CD4-positive, alpha-beta T cell treated with Interleukin-21 for 1 hour (primary cell): ENCODE data around the gene ARID4A.
A peak's percentile ranks its signal among the peaks of the same experiment; 100 is the strongest.
"Not testable (repeated sequence)": the region's sequence is repeated elsewhere in the genome, so short reads cannot be mapped to it uniquely, and the experiment has no call there.

Experiments used
- DNase-seq: peaks from one replicate; pipeline ENCODE4 v3.0.0-alpha.2; 2020

The ARID4A gene

GRCh38 chr14:58296726-58297125, 1.6 kb upstream of the ARID4A start:
- DNase-seq, result peak; percentile 10

GRCh38 chr14:58297412-58297761, 968 bp upstream of the ARID4A start:
- DNase-seq, result no peak

DNA sequence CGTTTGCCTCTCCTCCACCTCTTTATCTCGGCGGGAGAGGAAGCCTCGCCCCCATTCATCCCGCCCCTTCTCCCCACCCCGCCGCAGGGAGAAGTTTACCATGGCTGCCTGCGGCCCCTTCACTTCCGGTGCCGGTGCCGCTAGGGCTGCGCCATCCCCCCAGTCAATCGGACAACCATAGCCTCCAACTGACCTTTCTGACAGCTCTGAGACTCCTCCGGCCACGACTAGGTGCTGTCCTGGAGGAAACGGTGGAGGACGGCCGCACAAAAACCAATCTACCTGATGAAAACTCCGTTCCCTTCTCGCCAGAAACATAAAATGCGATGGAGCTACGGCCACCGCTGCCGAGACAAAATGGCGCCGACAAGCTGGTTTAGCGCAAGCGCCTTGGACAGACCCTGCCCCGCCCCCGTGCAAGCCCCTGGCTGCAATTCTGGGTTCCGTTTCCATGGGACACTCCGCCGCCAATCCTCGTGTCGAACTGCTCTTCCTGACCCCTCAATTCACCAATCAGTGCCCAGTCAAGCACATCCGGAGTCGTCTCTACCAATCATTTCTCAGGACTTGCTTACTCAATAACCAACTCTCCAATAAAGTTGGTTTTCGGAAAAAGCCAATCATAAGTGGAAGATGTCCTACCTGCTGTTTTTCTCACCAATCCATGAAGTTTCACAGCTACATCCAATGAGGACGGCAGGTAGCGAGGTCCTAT, 436 bp upstream of the ARID4A start:
- peak; percentile 99 for DNase-seq

DNA sequence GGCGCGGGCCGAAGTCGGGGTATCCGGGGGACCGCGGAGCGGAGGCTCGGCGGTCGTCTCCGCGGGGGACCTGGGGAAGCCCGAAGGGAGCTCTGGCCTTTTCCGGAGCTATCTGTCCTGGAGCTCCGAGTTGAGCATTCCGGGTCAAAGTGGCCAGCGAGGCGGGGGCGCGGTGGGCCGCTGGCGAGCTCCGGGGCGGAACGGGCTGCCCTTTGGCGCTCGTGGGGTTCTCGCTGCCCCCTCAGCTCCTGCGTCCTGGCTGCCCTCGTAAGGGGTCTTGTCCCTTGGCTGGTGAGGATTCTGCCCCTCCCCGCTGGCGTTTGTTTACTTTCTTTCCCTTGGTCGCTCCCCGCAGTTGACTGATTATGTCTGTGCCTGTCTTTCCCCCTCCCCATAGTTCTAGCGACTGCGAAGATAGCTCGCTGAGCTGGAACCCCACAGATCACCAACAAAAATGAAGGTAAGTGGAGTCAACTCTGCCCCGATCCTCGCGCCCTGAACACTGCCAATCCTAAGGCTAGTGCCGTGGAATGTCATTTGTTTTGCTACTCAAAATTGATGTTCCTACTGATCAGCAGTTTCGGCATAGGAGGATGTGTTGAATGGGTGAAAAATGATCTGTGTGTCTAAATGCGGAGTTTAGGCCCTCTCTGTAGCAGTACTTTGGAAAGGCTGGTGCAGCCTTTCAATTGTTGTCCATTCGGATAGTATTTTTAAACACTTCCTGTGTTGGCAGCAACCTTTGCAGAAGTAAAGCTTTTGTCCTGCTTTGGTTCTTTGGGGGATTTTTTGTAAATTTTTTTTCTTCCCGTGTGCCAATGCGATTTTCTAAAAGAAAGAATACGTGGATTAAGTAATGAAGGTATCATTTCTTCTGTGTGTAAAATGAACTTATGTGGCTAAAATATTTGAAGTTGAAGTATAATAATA, 1.3 kb downstream of the ARID4A start:
- DNase-seq, result peak; percentile 6

DNA sequence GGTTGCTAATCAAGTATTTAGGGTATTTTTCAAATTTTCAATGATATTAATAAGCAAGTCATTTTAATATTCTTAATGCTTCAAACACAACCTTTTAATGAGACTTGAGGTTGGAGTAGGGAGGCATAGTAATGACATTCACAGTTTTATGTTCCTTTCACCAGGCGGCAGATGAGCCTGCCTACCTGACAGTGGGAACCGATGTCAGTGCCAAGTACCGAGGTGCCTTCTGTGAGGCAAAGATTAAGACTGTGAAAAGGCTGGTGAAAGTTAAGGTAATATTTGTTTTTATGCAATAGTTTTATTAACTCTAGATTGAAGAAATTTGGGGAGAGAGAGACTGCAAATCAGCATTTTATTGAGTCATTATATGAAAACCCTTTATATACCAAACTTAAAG, 3.1 kb downstream of the ARID4A start:
- no peak for DNase-seq

GRCh38 chr14:58305730-58306129, 7.4 kb downstream of the ARID4A start:
- DNase-seq, result no peak

DNA sequence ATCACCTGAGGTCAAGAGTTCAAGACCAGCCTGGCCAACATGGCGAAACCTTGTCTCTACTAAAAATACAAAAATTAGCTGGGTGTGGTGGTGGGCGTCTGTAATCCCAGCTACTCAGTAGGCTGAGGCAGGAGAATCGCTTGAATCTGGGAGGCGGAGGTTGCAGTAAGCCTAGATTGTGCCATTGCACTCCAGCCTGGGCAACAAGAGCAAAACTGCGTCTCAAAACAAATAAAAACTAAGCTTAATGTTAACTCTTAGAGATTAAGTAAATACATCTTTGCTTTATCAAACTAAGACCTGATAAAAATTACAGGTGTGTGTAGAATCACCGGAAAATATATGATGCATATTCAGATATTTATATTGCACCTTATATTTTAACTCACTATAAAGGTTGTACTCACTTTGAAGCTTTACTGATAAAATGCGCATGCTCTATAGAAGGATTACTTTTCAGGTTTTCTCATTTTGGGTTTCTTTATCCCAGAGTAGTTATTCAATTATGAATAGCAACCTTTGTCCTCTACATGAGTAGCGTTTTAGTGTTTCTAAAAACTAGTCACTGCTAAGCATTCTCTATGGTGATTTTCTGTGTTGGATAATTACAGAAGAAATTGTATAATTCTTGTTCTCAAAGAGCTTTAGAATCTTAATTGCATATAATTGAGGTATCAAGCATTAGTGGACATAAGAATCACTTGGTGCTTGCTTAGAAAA, 9.4 kb downstream of the ARID4A start:
- DNase-seq, result no peak

GRCh38 chr14:58309086-58309485, 10.7 kb downstream of the ARID4A start:
- DNase-seq, result no peak

DNA sequence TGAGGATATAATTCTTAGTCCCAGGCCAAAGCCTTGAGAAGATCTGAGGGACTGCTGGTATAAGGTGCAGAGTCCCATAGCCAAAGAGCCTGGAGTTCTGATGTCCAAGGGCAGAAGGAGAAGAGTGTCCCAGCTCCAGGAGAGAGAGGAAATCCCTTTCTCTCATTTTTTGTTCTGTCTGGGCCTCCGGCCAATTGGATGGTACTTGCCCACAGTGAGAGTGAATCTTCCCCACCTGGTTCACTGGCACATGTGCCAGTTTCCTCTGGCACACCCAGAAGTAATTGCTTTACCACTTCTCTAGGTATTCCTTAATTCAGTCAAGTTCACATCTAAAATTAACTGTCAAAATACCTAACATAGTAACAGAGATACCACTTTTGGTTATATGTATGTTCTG, 15.3 kb downstream of the ARID4A start:
- no peak for DNase-seq

DNA sequence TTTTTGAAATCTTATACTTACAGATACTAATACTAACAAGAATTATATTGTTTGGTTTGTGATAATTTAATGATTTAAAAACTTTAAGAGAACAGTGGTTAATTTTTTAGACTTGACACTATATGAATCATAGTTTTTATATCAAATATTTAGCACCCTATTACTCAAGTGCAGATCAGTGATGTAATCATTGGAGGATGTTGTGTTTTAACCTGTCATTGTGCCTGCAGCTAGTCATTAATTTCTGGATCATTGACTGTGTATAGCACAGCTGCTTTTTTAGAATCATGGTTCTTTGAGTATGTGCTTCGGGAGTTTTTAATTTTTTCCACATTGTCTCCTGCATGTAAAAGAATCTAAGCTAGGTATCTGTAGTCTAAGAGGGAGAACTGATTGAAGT, 17.3 kb downstream of the ARID4A start:
- DNase-seq, result no peak

DNA sequence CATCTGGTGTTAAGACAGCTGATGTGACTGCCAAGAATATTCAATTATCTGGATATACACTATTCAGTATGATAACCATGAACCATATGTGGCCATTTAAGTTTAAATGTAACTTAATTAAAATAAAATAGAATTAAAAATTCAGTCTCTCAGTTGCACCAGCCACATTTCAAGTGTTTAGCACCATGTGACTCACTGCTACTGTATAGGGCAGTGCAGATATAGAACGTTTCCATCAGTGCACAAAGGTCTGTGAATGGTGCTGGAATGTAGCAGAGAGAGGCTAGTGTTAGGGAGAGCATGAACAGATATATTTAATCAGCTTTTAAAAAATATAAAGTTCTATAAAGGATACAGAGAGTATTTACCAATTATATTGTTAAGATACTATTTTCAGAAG, 28.7 kb downstream of the ARID4A start:
- DNase-seq, result no peak

GRCh38 chr14:58331111-58331510, 32.8 kb downstream of the ARID4A start:
- DNase-seq, result peak; percentile 96

GRCh38 chr14:58332561-58332960, 34.2 kb downstream of the ARID4A start:
- DNase-seq, result no peak

DNA sequence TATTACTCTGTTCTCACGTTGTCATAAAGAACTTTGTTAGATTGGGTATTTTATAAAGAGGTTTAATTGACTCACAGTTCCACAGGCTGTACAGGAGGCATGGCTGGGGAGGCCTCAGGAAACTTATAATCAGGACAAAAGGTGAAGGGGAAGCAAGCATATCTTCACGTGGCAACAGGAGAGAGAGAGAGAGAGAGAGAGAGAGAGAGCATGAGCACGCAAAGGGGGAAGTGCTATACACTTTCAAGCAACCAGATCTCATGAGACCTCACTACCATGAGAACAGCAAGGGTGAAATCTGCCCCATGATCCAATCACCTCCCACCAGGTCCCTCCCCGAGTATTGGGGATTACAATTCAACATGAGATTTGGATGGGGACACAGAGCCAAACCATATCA, 41.3 kb downstream of the ARID4A start:
- not testable (repeated sequence) for DNase-seq

GRCh38 chr14:58341152-58341748, 42.9 kb downstream of the ARID4A start:
- no peak for DNase-seq

DNA sequence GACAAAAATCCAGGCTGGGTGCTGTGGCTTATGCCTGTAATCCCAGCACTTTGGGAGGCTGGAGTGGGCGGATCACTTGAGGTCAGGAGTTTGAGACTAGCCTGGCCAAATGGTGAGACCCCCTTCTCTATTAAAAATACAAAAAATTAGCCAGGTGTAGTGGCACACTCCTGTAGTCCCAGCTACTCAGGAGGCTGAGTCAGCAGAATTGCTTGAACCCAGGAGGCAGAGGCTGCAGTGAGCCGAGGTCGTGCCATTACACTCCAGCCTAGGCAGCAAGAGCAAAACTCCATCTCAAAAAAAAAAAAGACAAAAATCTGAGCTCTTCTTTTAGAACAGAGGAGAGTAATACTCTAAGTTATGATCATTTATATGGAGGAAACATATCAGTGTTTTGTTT, 45.2 kb downstream of the ARID4A start:
- not testable (repeated sequence) for DNase-seq

DNA sequence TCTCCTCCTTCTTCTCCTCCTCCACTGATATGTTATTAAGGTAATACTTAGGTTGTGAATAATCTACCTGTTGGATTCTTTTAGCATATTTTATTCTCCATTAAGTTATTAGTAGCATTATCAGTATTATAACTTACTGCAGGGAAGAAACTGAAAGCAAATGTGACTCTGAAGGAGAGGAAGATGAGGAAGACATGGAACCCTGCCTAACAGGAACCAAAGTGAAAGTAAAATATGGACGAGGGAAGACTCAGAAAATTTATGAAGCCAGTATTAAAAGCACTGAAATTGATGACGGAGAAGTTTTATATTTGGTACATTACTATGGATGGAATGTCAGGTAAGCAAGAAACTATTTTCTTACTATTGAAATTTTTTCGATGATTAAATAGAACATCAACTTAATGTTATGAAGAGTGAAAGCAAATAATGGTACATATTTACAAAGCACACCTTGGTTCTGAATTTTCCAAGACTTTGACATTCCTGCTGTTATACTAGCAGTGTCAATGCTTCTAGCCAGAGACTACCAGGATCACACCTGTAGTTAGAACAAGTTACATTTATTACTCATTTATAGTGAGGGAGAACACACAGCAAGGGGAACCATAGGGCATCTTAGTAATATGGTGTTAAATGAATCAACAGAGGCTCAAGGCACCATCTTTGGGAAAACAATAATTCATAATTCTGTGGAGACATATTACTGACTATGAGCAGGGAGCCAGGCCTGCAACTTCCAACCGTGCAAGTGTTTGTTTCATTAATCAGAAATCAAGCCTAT, 55.4 kb downstream of the ARID4A start:
- peak; percentile 16 for DNase-seq

DNA sequence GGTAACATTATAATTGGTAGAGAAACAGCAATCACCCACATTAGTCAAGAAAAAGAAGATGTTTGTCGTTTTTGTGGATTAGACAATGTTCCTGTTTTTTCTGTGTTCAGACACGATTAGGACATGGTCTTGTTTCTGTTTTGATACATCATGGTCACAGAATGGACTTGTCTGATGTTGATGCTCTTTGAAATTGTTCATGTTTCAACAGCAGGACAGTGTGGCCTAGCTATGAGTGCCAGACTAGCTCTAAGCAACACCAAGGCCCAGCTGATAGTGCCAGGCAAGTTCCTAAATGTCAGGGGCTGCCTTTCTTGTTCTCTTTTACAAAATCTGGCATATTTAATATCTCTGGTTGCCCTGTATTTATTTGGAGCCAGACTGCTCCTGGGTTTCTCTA, 56.5 kb downstream of the ARID4A start:
- DNase-seq, result no peak

DNA sequence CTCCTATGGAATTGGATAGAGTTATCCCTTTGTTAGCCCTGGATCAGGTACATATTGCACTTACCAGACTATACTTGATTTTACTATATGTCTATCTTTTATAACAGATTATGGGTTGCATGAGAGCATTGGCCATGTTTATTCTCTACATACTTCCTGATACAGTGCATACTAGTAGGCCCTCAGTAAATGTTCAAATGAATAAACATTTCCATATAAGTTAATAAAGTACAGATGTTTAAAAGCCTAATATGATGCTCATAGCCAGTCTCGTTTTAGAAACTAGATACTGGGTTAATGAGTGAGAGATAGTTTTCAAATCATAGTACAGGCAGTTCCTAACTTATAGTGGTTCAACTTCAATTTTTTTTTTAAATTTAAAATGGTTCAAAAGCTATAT, 57.9 kb downstream of the ARID4A start:
- DNase-seq, result no peak

DNA sequence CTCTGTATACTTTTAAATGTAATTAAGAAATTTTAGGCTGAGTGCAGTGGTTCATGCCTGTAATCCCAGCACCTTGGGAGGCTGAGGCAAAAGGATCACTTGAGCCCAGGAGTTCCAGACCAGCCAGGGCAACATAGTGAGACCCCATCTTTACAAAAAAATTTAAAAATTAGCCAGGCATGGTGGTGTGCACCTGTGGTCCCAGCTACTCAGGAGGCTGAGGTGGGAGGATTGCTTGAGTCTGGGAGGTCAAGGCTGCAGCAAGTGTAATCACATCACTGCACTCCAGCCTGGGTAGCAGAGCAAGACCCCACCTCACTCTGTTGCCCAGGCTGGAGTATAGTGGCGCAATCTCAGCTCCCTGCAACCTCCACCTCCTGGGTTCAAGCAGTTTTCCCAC, 63.9 kb downstream of the ARID4A start:
- not testable (repeated sequence) for DNase-seq

GRCh38 chr14:58362798-58363412, 64.5 kb downstream of the ARID4A start:
- peak; percentile 54 for DNase-seq

DNA sequence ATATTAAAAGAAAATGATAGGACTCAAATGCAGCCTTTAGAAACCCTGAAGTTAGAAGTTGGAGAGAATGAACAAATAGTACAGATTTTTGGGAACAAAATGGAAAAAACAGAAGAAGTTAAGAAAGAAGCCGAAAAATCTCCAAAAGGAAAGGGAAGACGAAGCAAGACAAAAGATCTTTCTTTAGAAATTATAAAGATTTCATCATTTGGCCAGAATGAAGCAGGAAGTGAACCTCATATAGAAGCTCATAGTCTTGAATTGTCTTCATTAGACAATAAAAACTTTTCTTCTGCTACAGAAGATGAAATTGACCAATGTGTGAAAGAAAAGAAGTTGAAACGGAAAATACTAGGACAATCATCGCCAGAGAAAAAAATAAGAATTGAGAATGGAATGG, 66.0 kb downstream of the ARID4A start:
- DNase-seq, result no peak
